HG03139 (cell line): Measurements from ENCODE around the gene ZSWIM6.

Experiments
- ATAC-seq: cut with Tn5 transposase; IDR thresholded peaks from one replicate; pipeline ENCODE4 v1.9.1; 2021; ENCODE audit not compliant: unreplicated experiment

Gene ZSWIM6

DNA sequence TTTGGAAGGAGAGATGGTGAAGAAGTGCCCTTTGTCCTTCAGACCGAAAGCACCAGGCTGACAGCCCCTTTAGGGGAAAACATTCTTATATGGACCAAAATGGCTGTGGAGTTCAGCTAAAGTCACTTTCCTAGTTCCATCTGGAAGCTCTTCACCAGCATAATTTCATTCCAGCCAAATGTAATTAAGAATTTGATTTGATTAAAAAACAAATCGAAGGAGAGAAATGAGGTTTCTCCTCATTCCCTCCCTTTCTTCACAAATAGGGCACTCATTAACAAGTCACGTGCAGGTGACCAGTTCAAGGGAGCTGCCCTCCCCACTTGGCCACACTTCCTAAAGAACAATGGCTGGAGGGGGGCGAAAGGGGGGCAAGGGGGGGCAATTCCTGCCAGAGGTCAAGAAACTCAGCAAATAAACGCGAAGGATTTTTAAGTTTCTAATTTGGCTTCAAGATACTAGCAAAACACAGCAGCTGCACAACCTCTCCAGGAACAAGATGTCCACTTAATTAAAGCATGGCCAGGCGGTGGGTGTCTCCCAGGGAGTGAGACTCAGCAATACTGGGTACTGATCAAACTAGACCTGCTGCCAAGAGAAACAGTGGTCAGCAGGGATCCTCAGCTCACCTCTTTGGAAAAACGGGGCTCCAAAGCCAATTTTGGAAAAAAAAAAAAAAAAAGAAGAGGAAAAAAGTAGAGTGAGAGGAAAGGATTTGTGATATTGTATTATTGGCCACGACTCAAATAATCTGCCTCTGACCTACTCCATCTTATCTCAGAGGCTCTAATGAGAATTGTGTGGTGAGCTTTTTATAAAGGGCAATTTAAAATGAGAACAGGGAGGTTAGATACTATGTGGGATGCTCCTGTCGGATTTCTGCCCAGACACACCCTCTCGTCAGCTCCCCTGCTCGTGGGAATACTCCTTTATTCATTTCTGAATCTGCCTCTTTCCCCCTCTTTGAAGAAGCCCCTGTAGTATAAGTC is 254.3 kb downstream of the ZSWIM6 start:
- no peak for ATAC-seq

DNA sequence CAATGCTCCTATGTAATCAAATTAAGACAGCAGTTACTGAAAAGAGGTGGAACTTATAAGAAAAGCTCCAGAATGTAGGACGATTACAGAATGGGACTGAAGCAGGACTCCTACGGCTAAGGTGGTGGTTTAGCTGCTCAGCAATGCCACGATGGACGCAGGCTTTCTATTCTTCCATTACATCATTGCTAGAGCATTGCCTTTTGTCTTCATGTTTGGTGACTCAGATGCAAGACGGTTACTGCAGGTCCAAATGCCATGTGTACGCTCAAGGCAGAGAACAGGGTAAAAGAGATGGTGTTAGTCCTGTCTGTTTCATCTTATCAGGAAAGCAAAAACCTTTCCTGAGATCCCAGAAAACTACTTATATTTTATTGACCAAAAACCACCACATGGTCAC is 255.1 kb downstream of the ZSWIM6 start:
- ATAC-seq = no peak

DNA sequence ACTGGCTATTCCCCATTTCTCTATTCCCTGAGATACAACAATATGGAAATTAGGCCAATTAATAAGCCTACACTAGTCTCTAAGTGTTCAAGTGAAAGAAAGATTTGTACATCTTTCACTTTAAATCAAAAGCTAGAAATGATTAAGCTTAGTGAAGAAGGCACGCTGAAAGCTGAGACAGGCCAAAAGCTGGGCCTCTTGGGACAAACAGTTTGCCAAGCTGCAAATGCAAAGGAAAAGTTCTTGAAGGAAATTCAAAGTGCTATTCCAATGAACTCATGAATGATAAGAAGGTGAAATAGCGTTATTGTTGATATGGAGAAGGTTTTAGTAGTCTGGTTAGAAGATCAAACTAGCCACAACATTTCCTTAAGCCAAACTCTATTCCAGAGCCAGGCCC is 256.2 kb downstream of the ZSWIM6 start:
- no peak for ATAC-seq

DNA sequence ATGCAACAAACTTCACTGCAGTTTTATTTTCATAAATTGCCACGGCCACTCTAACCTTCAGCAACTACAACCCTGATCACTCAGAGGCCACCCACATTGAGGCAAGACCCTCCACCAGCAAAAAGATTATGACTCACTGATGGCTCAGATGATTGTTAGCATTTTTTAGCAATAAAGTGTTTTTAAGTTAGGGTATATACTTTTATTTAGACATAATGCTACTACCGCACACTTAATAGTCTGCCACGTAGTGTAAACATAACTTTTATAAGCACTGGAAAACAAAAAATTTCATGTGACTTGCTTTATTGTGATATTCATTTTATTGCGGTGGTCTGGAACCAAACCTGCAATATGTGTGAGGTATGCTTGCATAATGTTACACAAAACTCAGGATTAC is 257.9 kb downstream of the ZSWIM6 start:
- no peak for ATAC-seq

DNA sequence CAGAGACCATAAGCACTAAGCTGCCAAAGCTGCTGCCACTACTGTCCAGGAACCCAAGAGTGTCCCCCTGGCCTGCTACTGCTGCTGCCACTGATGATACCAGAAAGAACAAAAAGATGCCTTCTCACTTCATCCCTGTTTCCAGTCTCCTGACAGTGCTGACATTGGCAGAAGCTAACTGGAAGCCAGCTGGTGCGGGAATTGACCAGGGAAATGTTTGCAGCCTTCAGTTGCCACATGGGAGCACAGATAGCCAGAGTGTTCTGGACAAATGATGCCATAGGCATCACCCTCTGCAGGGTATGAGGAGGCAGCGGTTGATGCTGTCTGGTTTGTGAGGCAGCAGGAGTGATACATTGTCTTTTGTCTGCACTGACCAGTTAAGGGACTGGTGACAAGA is 258.4 kb downstream of the ZSWIM6 start:
- ATAC-seq = no peak

DNA sequence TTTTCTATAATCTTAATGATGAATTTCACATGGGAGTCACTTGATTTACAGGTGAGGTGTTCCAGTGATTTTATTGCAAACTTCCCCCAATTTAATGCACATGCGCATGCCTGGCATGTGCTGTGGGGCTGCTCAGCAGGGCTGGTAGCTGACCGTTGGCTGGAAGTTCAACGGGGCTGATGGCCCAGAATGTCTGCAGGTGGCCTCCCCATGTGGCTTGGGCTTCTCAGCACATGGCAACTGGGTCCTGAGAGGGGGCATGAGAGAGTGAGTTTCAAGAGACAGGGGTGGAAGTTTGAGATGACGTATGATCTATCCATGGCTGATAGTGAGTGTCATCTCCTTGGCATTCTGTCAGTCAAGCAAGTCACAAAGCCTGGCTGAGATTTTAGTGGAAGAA is 259.8 kb downstream of the ZSWIM6 start:
- no peak for ATAC-seq

DNA sequence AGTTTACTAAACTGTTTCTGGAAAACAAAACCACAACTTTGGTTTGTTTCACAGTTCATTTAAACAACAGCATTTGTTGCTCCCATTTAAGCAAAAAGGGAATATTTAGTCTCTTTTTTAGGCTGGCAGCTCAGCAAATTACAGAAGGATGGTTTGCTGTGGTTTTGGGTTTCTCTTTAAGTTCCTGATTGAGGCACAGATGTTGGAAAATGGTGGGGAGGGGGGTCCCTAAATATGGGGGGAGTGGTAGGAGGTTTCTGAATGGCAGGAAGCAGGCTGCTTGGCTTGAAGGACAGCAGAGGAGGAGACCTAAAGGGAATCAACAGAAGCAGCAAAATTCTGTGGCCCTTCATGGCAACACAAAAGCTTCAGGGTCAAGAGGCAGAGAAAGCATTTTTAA is 263.4 kb downstream of the ZSWIM6 start:
- ATAC-seq = no peak
